HG03575 (cell line): ENCODE measurements around the gene SERPINE1.
"Not testable (repeated sequence)": the region's sequence is repeated elsewhere in the genome, so short reads cannot be mapped to it uniquely, and the experiment has no call there.

Experiments used
- ATAC-seq: cut with Tn5 transposase; IDR thresholded peaks from one replicate; pipeline ENCODE4 v1.9.1; 2021; ENCODE audit not compliant: unreplicated experiment, insufficient number of reproducible peaks, low FRiP score; ENCODE audit errors: extremely low read depth

SERPINE1 gene

GRCh38 chr7:101100858-101101847, 25.8 kb upstream of the SERPINE1 start:
- ATAC-seq = no peak

DNA sequence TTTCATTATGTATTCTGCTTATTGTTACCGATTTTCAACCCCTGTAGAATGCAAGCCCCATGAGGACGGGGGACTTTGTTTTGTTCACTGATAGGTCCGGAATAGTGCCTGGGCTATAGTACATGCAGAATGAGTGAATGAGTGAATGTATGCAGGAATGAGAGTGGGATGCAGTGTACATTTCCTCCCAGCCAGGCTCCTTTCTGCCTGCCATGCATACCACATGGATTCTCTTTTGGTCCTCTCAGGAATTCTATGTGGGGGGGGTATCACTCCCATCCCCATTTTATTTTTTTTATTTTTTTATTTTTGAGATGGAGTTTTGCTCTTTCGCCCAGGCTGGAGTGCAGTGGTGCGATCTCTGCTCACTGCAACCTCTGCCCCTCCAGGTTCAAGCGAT, 24.9 kb upstream of the SERPINE1 start:
- ATAC-seq = no peak

GRCh38 chr7:101103701-101104100, 23.2 kb upstream of the SERPINE1 start:
- ATAC-seq = not testable (repeated sequence)

GRCh38 chr7:101104193-101104713, 22.7 kb upstream of the SERPINE1 start:
- no peak for ATAC-seq

DNA sequence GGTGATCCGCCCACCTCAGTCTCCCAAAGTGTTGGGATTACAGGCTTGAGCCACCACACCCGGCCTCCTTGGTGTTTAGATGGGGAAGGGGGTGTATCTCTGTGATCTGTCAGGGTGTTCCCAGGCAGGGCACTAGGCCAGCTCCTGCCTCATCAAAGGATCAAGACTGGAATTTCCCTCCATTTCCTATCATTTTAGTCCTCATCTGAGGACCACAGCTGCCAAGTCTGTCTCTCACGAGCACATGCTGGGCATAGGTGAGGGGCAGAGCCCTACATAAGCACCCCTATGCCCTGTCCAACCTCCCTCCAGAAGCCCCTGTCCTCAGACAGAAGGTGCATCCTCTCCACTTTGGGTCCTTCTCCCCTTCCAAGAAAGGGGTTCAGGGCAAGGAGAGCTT, 22.1 kb upstream of the SERPINE1 start:
- no peak for ATAC-seq

DNA sequence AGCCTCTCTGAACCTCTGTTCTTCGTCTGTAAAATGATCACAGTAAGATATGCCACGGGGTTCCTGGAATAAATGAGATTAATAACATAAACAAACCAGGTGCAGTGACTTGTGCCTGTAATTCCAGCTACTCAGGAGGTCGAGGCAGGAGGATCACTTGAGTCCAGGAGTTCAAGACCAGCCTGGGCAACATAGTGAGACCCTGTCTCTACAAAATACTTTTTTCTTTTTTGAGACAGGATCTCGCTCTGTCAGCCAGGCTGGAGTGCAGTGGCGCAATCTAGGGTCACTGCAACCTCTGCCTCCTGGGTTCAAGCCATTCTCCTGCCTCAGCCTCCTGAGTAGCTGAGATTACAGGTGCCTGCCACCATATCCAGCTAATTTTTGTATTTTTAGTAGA, 21.7 kb upstream of the SERPINE1 start:
- not testable (repeated sequence) for ATAC-seq

DNA sequence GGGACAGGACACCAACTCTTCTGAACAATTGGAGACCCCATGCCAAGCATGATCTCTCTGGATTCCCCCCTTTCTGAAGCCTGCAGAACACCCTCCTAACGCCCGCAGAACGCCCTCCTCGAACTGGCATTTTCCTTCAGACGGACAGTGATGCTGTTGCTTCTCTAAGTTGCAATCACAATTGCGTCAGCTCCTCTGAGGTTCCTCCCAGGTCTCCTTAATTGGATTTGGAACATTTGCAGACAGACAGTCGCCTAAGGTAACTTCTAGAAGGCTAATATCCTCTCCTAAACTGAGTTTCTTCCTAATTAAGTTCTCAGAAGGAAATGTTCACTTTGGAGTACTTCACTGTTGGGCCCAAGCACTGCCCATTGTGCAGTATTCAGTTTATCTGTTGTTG, 20.5 kb upstream of the SERPINE1 start:
- ATAC-seq = no peak

DNA sequence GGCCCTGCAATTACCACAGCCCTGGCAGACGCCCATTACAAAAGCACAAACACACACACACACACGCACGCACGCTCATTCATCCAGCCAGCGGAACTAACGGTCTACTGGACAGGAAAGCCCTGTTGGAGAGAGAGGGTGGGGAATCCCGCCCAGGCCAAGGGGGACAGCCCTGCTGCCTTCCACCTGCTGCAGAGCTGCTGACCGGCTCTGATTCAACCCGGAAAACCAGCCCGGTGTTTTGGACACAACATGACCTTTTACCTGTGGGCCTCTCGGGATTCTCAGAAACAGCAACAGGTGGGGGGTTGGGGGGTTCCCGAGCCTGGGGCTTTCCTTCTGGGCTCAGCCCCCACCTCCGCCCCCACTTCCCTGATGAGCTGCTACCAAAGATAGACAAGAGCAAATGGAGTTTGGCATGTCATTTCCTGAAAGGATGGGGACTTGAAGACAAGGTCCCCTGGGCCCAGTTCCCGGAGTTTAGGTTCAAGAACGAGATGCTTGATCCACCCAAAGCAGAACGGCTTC, 18.5 kb upstream of the SERPINE1 start:
- ATAC-seq = no peak

DNA sequence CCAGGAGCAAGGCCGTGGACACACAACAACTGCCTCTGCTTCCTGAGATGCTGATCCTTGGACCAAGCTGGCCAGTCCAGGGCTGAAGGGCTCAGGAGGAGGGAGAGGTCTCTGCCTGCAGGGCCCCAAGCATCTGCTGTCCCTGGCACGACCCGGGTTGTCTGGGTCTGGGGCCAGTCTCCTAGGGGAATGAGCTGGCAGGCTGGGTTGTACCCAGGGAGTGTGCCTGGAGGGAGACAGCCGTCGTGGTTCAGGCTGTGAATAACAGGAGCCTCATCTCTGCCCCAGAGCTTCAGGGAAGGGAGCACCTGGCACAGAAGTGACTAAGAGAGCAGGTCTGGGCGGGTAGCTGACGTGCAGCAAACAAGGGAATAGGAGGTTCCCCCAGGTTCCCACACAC, 17.9 kb upstream of the SERPINE1 start:
- no peak for ATAC-seq

DNA sequence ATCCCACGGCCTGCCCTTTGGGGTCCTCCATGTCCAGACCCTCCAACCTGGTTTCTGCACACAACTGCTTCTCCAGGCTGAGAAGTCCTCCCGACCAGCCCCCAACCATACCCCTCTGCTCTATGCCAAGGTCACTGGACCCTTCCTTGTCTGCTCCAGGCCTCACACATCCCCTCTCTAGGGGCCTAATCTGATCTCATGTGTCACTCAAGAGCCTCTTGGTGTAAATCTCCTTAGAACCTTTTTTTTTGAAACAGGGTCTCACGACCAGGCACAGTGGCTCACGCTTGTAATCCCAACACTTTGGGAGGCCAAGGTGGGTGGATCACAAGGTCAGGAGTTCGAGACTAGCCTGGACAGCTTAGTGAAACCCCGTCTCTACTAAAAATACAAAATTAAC, 17.5 kb upstream of the SERPINE1 start:
- no peak for ATAC-seq

- no peak for ATAC-seq
Observed at GRCh38 chr7:101111261-101111660, 15.6 kb upstream of the SERPINE1 start.

GRCh38 chr7:101112233-101112632, 14.7 kb upstream of the SERPINE1 start:
- ATAC-seq = no peak

GRCh38 chr7:101113140-101113539, 13.8 kb upstream of the SERPINE1 start:
- ATAC-seq = not testable (repeated sequence)

- ATAC-seq = no peak
Observed at GRCh38 chr7:101113836-101114235, 13.1 kb upstream of the SERPINE1 start.

GRCh38 chr7:101114492-101114891, 12.4 kb upstream of the SERPINE1 start:
- ATAC-seq = no peak

GRCh38 chr7:101115215-101115614, 11.7 kb upstream of the SERPINE1 start:
- no peak for ATAC-seq

DNA sequence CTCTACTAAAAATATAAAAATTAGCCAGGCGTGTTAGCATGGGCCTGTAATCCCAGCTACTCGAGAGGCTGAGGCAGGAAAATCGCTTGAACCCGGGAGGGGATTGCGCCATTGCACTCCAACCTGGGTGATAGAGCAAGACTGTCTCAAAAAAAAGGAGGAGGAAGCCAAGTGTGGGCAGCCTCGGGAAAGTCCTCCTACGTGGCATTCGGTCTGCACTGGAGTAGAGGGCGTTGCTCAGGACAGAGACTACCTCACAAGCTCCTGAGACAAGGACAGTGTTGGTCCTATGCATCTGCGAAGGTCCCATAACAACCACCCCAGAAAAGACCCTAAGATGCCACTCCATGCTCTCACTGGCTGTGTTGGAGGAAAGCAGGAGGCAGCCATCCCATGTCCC, 10.0 kb upstream of the SERPINE1 start:
- ATAC-seq = no peak

GRCh38 chr7:101118856-101119255, 8.0 kb upstream of the SERPINE1 start:
- no peak for ATAC-seq

DNA sequence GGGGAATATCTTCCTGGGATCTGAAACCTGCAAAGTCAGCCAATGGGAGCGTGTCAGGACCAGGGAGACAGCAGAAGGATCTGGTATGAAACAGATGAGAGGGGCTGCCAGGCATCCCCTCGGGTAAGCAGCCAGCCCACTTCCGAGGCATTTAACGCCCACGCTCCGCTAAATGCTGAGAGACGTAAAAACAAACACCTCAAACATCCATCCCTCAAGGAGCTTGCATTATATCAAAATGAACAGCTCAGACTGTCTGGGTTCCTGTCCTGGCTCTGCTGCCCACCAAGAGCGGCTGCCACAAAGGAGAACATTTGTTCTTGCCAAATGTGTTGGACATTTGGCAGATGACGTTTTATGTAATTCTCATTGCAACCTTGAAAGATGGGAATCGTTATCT, 7.0 kb upstream of the SERPINE1 start:
- no peak for ATAC-seq

DNA sequence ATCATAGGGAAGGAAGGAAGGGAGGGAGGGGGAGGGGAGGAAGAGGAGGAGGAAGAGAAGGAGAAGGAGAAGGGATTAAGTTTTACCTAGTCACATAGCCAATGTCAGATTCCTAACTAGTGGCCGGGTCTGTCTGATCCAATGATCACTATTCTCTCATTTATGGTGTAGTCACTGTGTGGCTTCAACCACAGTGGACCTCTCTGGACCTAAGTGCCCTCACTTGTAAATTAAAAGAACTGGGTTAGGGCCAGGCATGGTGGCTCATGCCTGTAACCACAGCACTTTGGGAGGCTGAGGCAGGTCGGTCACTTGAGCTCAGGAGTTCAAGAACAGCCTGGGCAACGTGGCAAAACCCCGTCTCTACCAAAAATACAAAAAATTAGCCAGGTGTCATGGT, 6.6 kb upstream of the SERPINE1 start:
- no peak for ATAC-seq
